NT2/D1 (cell line): ENCODE results near the gene PCNX4.

Source experiments
- YY1 ChIP-seq: IDR thresholded peaks from 2 replicates; pipeline ENCODE4 v1.6.1; 2011; ENCODE audit not compliant: insufficient read length, insufficient read depth
- ZNF274 ChIP-seq: IDR thresholded peaks from 2 replicates; pipeline ENCODE4 v1.6.1; 2011; ENCODE audit warnings: mild to moderate bottlenecking, low read depth, low read length

DNA sequence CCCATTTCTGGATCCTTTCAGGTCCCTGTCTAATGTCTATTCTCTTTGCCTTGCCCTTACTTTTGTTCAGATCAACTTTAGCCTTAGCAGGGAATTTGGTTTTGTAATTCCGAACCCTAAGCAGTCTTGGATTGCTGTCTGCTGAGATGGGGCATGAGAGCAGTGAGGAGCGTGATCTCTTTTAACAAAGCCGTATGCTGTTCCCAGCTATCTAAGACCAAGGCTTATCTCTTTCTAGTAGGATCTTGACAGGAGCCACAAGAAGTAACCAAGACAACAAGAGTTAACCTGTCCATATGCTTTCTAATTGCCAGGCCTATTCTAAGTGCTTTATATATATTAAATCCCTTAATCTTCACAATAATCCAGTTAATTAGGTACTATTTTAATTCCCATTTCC is 78.0 kb downstream of the PCNX4 start:
- TF ChIP-seq ZNF274, result no peak
- no peak for TF ChIP-seq YY1
